GM12878 (cell line): ENCODE data around the gene MAGI2. TPM values are rescaled to one million over a fixed set of nuclear protein-coding genes. Genes with fewer than 3 reads are reported as not detected.

ENCODE experiments used
- ATAC-seq: fragments of 200-7000 bp; cut with Tn5 transposase; 3 replicates; pipeline ENCODE4 v1.9.1; 2020; ENCODE audit warnings: mild to moderate bottlenecking, moderate library complexity
- BruUV-seq: library from RNA; stranded (reverse); fragments of 400-500 nt; replicated peaks from 2 replicates; lab custom pipeline; 2021; lab: Mats Ljungman, UMichigan
- CTCF ChIA-PET: fragments of 300-600 bp; sonication (Branson Sonifier 250); formaldehyde crosslinking; extraction: SDS; loops from one replicate; lab custom pipeline; 2021; ENCODE audit warnings: inconsistent platforms; lab: Yijun Ruan, JAX
- POLR2A ChIA-PET: fragments of 350-600 bp; formaldehyde crosslinking; extraction: SDS; loops from one replicate; lab custom pipeline; 2021; ENCODE audit warnings: inconsistent platforms; lab: Charles Lee
- RAD21 ChIA-PET: fragments of 300-600 bp; sonication (Branson Sonifier 250); formaldehyde crosslinking; loops from one replicate; lab custom pipeline; 2023; ENCODE audit warnings: antibody characterized with exemption; ENCODE audit not compliant: unreplicated experiment; lab: Charles Lee
- SMC1A ChIA-PET: fragments of 300-600 bp; sonication (Branson Sonifier 250); formaldehyde crosslinking; loops from one replicate; lab custom pipeline; 2023; ENCODE audit not compliant: unreplicated experiment, uncharacterized antibody; lab: Charles Lee
- DNase-seq: peaks from one replicate; pipeline ENCODE4 v3.0.0-alpha.2; 2011; ENCODE audit warnings: low read depth, low spot score
- FAIRE-seq: peaks from 3 replicates; lab custom pipeline; 2011; peaks lifted over from hg19 to GRCh38; lab: Jason Lieb, UNC
- H2AFZ ChIP-seq: 2 replicates; pipeline ENCODE4 v1.6.0; 2011; ENCODE audit warnings: low read depth, low read length, control low read depth; ENCODE audit not compliant: control insufficient read depth
- H3K27ac ChIP-seq: 2 replicates; pipeline ENCODE4 v1.5.1; 2011; ENCODE audit warnings: control low read depth; ENCODE audit not compliant: control insufficient read depth, insufficient read depth
- H3K27me3 ChIP-seq, 2 experiments: replicated peaks in 1 of 2; 2 replicates each; pipeline versions ENCODE4 v1.6.0 to v1.6.1; 2011; ENCODE audit warnings: low read length in 1 of 2; ENCODE audit not compliant: control insufficient read depth in 2 of 2, insufficient read depth in 2 of 2
- H3K36me3 ChIP-seq, 2 experiments: 2 replicates each; pipeline ENCODE4 v1.5.1; 2011; ENCODE audit warnings: low read length in 1 of 2; ENCODE audit not compliant: control insufficient read depth in 2 of 2, insufficient read depth in 2 of 2
- H3K4me1 ChIP-seq: 2 replicates; pipeline ENCODE4 v1.6.1; 2011; ENCODE audit warnings: mild to moderate bottlenecking, low read length, moderate library complexity, mixed read lengths; ENCODE audit not compliant: control insufficient read depth, insufficient read depth
- H3K4me2 ChIP-seq: 2 replicates; pipeline ENCODE4 v1.6.0; 2011; ENCODE audit warnings: control low read depth; ENCODE audit not compliant: control insufficient read depth, insufficient read depth
- H3K4me3 ChIP-seq: fragments of 200-600 bp; sonication (generic); 2 replicates; pipeline ENCODE4 v1.5.1; 2016
- H3K79me2 ChIP-seq: 2 replicates; pipeline ENCODE4 v1.6.0; 2011; ENCODE audit warnings: low read length; ENCODE audit not compliant: control insufficient read depth, insufficient read depth
- H3K9ac ChIP-seq: 2 replicates; pipeline ENCODE4 v1.8.0; 2011; ENCODE audit warnings: low read length, control low read depth, mixed read lengths; ENCODE audit not compliant: control insufficient read depth, insufficient read depth
- H3K9me3 ChIP-seq: replicated peaks from 3 replicates; pipeline ENCODE4 v1.5.1; 2011; ENCODE audit warnings: mild to moderate bottlenecking, low read length; ENCODE audit not compliant: control insufficient read depth, insufficient read depth
- H4K20me1 ChIP-seq: 2 replicates; pipeline ENCODE4 v1.6.0; 2011; ENCODE audit not compliant: control insufficient read depth, insufficient read depth
- BCL3 ChIP-seq: IDR thresholded peaks from 2 replicates; pipeline ENCODE4 v1.6.1; 2011; ENCODE audit warnings: borderline replicate concordance, low read depth, mild to moderate bottlenecking, moderate library complexity, low read length; ENCODE audit not compliant: insufficient read depth, poor library complexity, severe bottlenecking
- CBX5 ChIP-seq: sonication (generic); IDR thresholded peaks from 2 replicates; pipeline ENCODE4 v1.6.1; 2016; ENCODE audit warnings: low read depth, moderate library complexity, mild to moderate bottlenecking, inconsistent platforms
- CHD2 ChIP-seq: IDR thresholded peaks from 2 replicates; pipeline ENCODE4 v1.6.1; 2011; ENCODE audit warnings: low read depth, low read length, improper control_type of control experiment, borderline replicate concordance
- CHD4 ChIP-seq: fragments of 200-600 bp; sonication (generic); IDR thresholded peaks from 2 replicates; pipeline ENCODE4 v1.6.1; 2016; ENCODE audit warnings: mild to moderate bottlenecking
- DPF2 ChIP-seq: fragments of 450-650 bp; IDR thresholded peaks from 2 replicates; pipeline ENCODE4 v1.6.1; 2017; ENCODE audit warnings: mild to moderate bottlenecking
- FOXM1 ChIP-seq: IDR thresholded peaks from 2 replicates; pipeline ENCODE4 v1.6.1; 2012; ENCODE audit warnings: low read depth, mild to moderate bottlenecking, inconsistent platforms, low read length, moderate library complexity
- HCFC1 ChIP-seq: fragments of 150-350 bp; IDR thresholded peaks from 2 replicates; pipeline ENCODE4 v1.6.1; 2014; ENCODE audit warnings: low read length
- NFIC ChIP-seq: IDR thresholded peaks from 2 replicates; pipeline ENCODE4 v1.6.1; 2012; ENCODE audit warnings: low read depth, mild to moderate bottlenecking, inconsistent platforms, low read length, moderate library complexity
- PKNOX1 ChIP-seq: fragments of 450-650 bp; IDR thresholded peaks from 2 replicates; pipeline ENCODE4 v1.6.1; 2016; ENCODE audit warnings: mild to moderate bottlenecking
- POU2F2 ChIP-seq: IDR thresholded peaks from 3 replicates; pipeline ENCODE4 v1.6.1; 2011; ENCODE audit warnings: low read depth, mild to moderate bottlenecking, low read length, borderline replicate concordance
- RELA ChIP-seq: fragments of 450-650 bp; IDR thresholded peaks from 2 replicates; pipeline ENCODE4 v1.8.0; 2014; ENCODE audit warnings: borderline replicate concordance; ENCODE audit not compliant: partially characterized antibody
- RUNX3 ChIP-seq: IDR thresholded peaks from 2 replicates; pipeline ENCODE4 v1.6.1; 2012; ENCODE audit warnings: low read length, inconsistent platforms
- YBX1 ChIP-seq: fragments of 450-650 bp; IDR thresholded peaks from 2 replicates; pipeline ENCODE4 v1.6.1; 2016; ENCODE audit warnings: antibody characterized with exemption
- WGBS: methylation state at CpG from one replicate; pipeline ENCODE4 v1.1.6; 2016; ENCODE audit warnings: low lambda C conversion rate; ENCODE audit not compliant: insufficient replicate concordance, insufficient coverage; ENCODE audit errors: missing lambda C conversion rate; 5-methylcytosine and 5-hydroxymethylcytosine counted together
- in situ Hi-C: fragments of 300-500 bp; cut with MboI; formaldehyde crosslinking; loops from 9 replicates; pipeline ENCODE4 v1.14.3; 2018; ENCODE audit warnings: mixed read lengths
- intact Hi-C: fragments of 100-400 bp; cut with micrococcal nuclease; formaldehyde crosslinking; loops from one replicate; pipeline ENCODE4 v1.14.2; 2022; ENCODE audit not compliant: unreplicated experiment
- polyA plus RNA-seq, 11 experiments: library from polyadenylated mRNA; depleted of rRNA in 4 of 11; unstranded in 6 of 11; stranded (reverse) in 5 of 11; fragments of >200 nt; fragmentation: Nextera tagmentation in 4 of 11; fragmentation: Illumina TruSeq in 1 of 11; extraction: Ambion mirVana in 4 of 11; extraction: Trizol in 1 of 11; gene quantifications; 1 replicate in 1 of 11; 2 replicates in 10 of 11; pipeline versions ENCODE4 v1.2.1 to v1.2.3, GENCODE V29; 2011 to 2016; ENCODE audit warnings: inconsistent platforms in 2 of 11, missing spikeins in 2 of 11, low read depth in 1 of 11
- total RNA-seq, 4 experiments: library from RNA; depleted of rRNA in 3 of 4; stranded (reverse); fragments of >200 nt in 3 of 4; fragmentation: Illumina TruSeq in 1 of 4; extraction: Trizol in 1 of 4; gene quantifications; 2 replicates each; pipeline versions ENCODE4 v1.2.1 to v1.2.3, GENCODE V29; 2013 to 2021

Gene MAGI2
- total and polyA plus RNA-seq, 10 of the 15 experiments (the other 5 are each of a cell fraction or from before 2014, with no cell fraction given): 0.01 to 0.31 (median 0.05) TPM; not detected in 2

- Histone ChIP-seq H3K36me3 (no peaks in the 10 kb centered on the region), H3K4me2 (no peak overlapping the region), H3K9me3 (no peaks in the 10 kb centered on the region), H2AFZ (no peak overlapping the region), H3K9ac (no peak overlapping the region), H3K4me3 (no peak overlapping the region), H3K4me1 (no peaks in the 10 kb centered on the region), H3K27ac (no peak overlapping the region)
- no peak for FAIRE-seq
- intact Hi-C loops: no loop called here
- SMC1A ChIA-PET: interaction anchor here (1.2 kb wide), 1 partner anchor 10 kb away, joined by 3 read pairs; no protein-coding TSS in a partner anchor
- WGBS: 10% methylated on average over 6 of the region's 6 CpGs
- POLR2A ChIA-PET: no interaction called here
- no TSS peak for BruUV-seq
- DNase-seq: no peak
- RAD21 ChIA-PET: no interaction called here
- TF ChIP-seq CBX5: no peak
- no peak for TF ChIP-seq POU2F2
- no peak for TF ChIP-seq PKNOX1
- no peak for TF ChIP-seq HCFC1
- TF ChIP-seq FOXM1: no peak
- no peak for TF ChIP-seq CHD2
- no peak for TF ChIP-seq RUNX3
- TF ChIP-seq BCL3: no peak
- no peak for TF ChIP-seq YBX1
- TF ChIP-seq RELA: no peak
- TF ChIP-seq CHD4: no peak
- TF ChIP-seq DPF2: no peak
- TF ChIP-seq NFIC: no peak
- TF ChIP-seq, all 136 proteins: peak for 0
- Histone ChIP-seq H3K27me3 (no peaks in the 10 kb centered on the region), H3K79me2 (no peaks in the 10 kb centered on the region), H4K20me1 (no peaks in the 10 kb centered on the region)
- ATAC-seq: no peak
- CTCF ChIA-PET: interaction anchor here (0.9 to 1.2 kb wide), 3 partner anchors 11 to 220 kb away, joined by 3 to 4 read pairs (median 4); no protein-coding TSS in a partner anchor
- in situ Hi-C loops: no loop called here
These were observed 184.7 kb downstream of the MAGI2 start for GRCh38 chr7:79268730-79269129.
